ENCODE data around the gene CMC1.

DNA sequence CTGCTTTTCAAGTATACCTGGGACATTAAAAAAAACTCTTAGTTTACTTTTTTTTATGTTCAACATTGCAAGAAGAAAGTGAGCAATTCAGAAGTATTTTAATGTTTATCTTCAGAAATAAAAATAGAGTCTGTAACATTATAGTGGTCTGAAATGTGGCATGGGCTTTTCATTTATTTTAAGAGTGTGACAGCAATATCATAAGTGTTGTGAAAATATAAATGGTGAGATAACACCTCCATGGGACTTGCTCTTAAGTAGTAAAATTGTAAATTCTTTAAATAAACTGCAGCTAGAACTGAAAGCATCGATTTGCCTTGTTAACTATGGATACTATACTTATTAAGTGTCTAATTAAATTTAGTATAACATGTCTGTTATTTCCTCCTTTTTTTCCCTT, 58.3 kb downstream of the CMC1 start:
- TF ChIP-seq, protein P1, sequence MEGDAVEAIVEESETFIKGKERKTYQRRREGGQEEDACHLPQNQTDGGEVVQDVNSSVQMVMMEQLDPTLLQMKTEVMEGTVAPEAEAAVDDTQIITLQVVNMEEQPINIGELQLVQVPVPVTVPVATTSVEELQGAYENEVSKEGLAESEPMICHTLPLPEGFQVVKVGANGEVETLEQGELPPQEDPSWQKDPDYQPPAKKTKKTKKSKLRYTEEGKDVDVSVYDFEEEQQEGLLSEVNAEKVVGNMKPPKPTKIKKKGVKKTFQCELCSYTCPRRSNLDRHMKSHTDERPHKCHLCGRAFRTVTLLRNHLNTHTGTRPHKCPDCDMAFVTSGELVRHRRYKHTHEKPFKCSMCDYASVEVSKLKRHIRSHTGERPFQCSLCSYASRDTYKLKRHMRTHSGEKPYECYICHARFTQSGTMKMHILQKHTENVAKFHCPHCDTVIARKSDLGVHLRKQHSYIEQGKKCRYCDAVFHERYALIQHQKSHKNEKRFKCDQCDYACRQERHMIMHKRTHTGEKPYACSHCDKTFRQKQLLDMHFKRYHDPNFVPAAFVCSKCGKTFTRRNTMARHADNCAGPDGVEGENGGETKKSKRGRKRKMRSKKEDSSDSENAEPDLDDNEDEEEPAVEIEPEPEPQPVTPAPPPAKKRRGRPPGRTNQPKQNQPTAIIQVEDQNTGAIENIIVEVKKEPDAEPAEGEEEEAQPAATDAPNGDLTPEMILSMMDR (conservative IDR thresholded peaks at IDR 0.05), result no peak
- no peak for TF ChIP-seq ZFX (IDR thresholded peaks at IDR 0.05)
